Stimulated activated CD8-positive, alpha-beta memory T cell treated with anti-CD3 and anti-CD28 coated beads, Interleukin-2, amount 100 ng/mL, for 1 hour (primary cell): Measurements from ENCODE around the gene ORM2.

Experiments used
- DNase-seq, 2 donors: peaks; one replicate each; pipeline ENCODE4 v3.0.0-alpha.2; 2020; ENCODE audit warnings: low read depth in 2 of 2

Gene ORM2

GRCh38 chr9:114370251-114370967, 40.7 kb downstream of the ORM2 start:
- DNase-seq: no peak

- DNase-seq: no peak
Observed at GRCh38 chr9:114370968-114371320, 41.3 kb downstream of the ORM2 start.

- DNase-seq: no peak
Observed at GRCh38 chr9:114371343-114371944, 41.8 kb downstream of the ORM2 start.

- no peak for DNase-seq
Observed at GRCh38 chr9:114371973-114372917, 42.6 kb downstream of the ORM2 start.

GRCh38 chr9:114372921-114373448, 43.3 kb downstream of the ORM2 start:
- DNase-seq: peak; percentile 59 to 66

GRCh38 chr9:114373960-114374730, 44.5 kb downstream of the ORM2 start:
- no peak for DNase-seq

GRCh38 chr9:114374936-114375335, 45.3 kb downstream of the ORM2 start:
- DNase-seq: no peak

- DNase-seq: no peak
Observed at GRCh38 chr9:114375386-114376175, 45.9 kb downstream of the ORM2 start.

- DNase-seq: no peak
Observed at GRCh38 chr9:114376586-114377445, 47.1 kb downstream of the ORM2 start.

GRCh38 chr9:114378016-114378415, 48.3 kb downstream of the ORM2 start:
- no peak for DNase-seq

- DNase-seq: no peak
Observed at GRCh38 chr9:114378883-114379282, 49.2 kb downstream of the ORM2 start.
